Measurements from ENCODE around the gene BPNT1.

The BPNT1 gene

GRCh38 chr1:220124542-220124941 lies 35.0 kb upstream of the BPNT1 start:
- no peak for TF ChIP-seq CTCF (IDR thresholded peaks at IDR 0.05; ENCODE audit: unreplicated experiment in 3 of 3)
- H3K27me3 Mint-ChIP-seq (ENCODE audit: low read depth): no peaks in the 10 kb centered on the region
- H3K9me3 Mint-ChIP-seq: no peaks in the 10 kb centered on the region
- peaks cover 40% of the 10 kb centered on the region for H3K36me3 Mint-ChIP-seq (ENCODE audit: low read depth)
- H3K4me3 Mint-ChIP-seq: no peak overlapping the region
- H3K27ac Mint-ChIP-seq: no peak overlapping the region
- H3K4me1 Mint-ChIP-seq: no peaks in the 10 kb centered on the region

GRCh38 chr1:220123889-220124288 lies 34.3 kb upstream of the BPNT1 start:
- Mint-ChIP-seq H3K9me3 (no peaks in the 10 kb centered on the region), H3K4me3 (no peak overlapping the region)

GRCh38 chr1:220123066-220123465 lies 33.5 kb upstream of the BPNT1 start:
- Mint-ChIP-seq H3K4me3 (no peak overlapping the region), H3K4me1 (no peaks in the 10 kb centered on the region), H3K27ac (no peak overlapping the region), H3K9me3 (no peaks in the 10 kb centered on the region), H3K36me3 (ENCODE audit: low read depth) (peaks cover 32% of the 10 kb centered on the region), H3K27me3 (ENCODE audit: low read depth) (no peaks in the 10 kb centered on the region)
- no peak for TF ChIP-seq CTCF (IDR thresholded peaks at IDR 0.05; ENCODE audit: unreplicated experiment in 3 of 3)

More at GRCh38 chr1:220123889-220124288, 34.3 kb upstream of the BPNT1 start:
- Mint-ChIP-seq H3K27ac (no peak overlapping the region), H3K27me3 (ENCODE audit: low read depth) (no peaks in the 10 kb centered on the region), H3K36me3 (ENCODE audit: low read depth) (peaks cover 38% of the 10 kb centered on the region), H3K4me1 (no peaks in the 10 kb centered on the region)
- peak; percentile 8 to 27 (median 23) for TF ChIP-seq CTCF (IDR thresholded peaks at IDR 0.05; ENCODE audit: unreplicated experiment in 3 of 3)

GRCh38 chr1:220121791-220122530 lies 32.4 kb upstream of the BPNT1 start:
- Mint-ChIP-seq H3K9me3 (no peaks in the 10 kb centered on the region), H3K4me1 (no peaks in the 10 kb centered on the region), H3K36me3 (ENCODE audit: low read depth) (peaks cover 23% of the 10 kb centered on the region), H3K4me3 (no peak overlapping the region), H3K27me3 (ENCODE audit: low read depth) (no peaks in the 10 kb centered on the region), H3K27ac (peak overlapping the region in 1 of 3 experiments; percentile 21)
- TF ChIP-seq CTCF (IDR thresholded peaks at IDR 0.05; ENCODE audit: unreplicated experiment in 3 of 3): no peak

- H3K27ac Mint-ChIP-seq: no peak overlapping the region
- H3K4me3 Mint-ChIP-seq: no peak overlapping the region
- peaks cover 24% of the 10 kb centered on the region for H3K36me3 Mint-ChIP-seq (ENCODE audit: low read depth)
- no peak for TF ChIP-seq CTCF (IDR thresholded peaks at IDR 0.05; ENCODE audit: unreplicated experiment in 3 of 3)
- no peaks in the 10 kb centered on the region for H3K27me3 Mint-ChIP-seq (ENCODE audit: low read depth)
- H3K4me1 Mint-ChIP-seq: no peaks in the 10 kb centered on the region
- no peaks in the 10 kb centered on the region for H3K9me3 Mint-ChIP-seq
Measured at GRCh38 chr1:220119043-220119512, 29.5 kb upstream of the BPNT1 start.

Data from nephron (organoid).